MM.1S (cell line): ENCODE results near the gene SRC.

Experiments
- CTCF ChIP-seq: fragments of 300-600 bp; sonication (generic); IDR thresholded peaks from 2 replicates; pipeline ENCODE4 v1.5.1; 2016; ENCODE audit warnings: antibody characterized with exemption, low read length, mixed read lengths
- EZH2 ChIP-seq: fragments of 300-600 bp; sonication (generic); optimal IDR thresholded peaks from 2 replicates; pipeline ENCODE3; 2017; ENCODE audit warnings: low read depth, mild to moderate bottlenecking, antibody characterized with exemption, low read length, mixed read lengths

- no peak for TF ChIP-seq CTCF
- no peak for TF ChIP-seq EZH2
Measured at GRCh38 chr20:37331060-37331857, 14.7 kb upstream of the SRC start.
